ENCODE data around the gene SND1. TPM values are rescaled to one million over a fixed set of nuclear protein-coding genes. Genes with fewer than 3 reads are reported as not detected.

Gene SND1
- total RNA-seq, 3 donors from 2014 or later, result 83.5 to 131 (median 120) TPM

- H3K27ac ChIP-seq, result no peak overlapping the region
- no peak for DNase-seq (ENCODE audit: low spot score in 2 of 2)
- intact Hi-C loops (cut with DNase I; ENCODE audit: low total_unique reads), result no loop called here
- no peak overlapping the region for H3K4me3 ChIP-seq
- no peaks in the 10 kb centered on the region for H3K36me3 ChIP-seq
- H3K9me3 ChIP-seq, result peaks cover 0 to 14% of the 10 kb centered on the region in 2 donors
- TF ChIP-seq POLR2AphosphoS5 (IDR thresholded peaks at IDR 0.05) (no peak), POLR2A (IDR thresholded peaks at IDR 0.05) (no peak), CTCF (IDR thresholded peaks at IDR 0.05) (no peak)
- H3K27me3 ChIP-seq, result no peaks in the 10 kb centered on the region
- H3K4me1 ChIP-seq, result no peaks in the 10 kb centered on the region
Observed at GRCh38 chr7:128139406-128139805, 487.4 kb downstream of the SND1 start.

GRCh38 chr7:128141683-128142195, 489.7 kb downstream of the SND1 start:
- H3K36me3 ChIP-seq, result no peaks in the 10 kb centered on the region
- H3K27me3 ChIP-seq, result no peaks in the 10 kb centered on the region
- intact Hi-C loops (cut with DNase I; ENCODE audit: low total_unique reads), result no loop called here
- H3K4me3 ChIP-seq, result no peak overlapping the region
- TF ChIP-seq POLR2A (IDR thresholded peaks at IDR 0.05) (no peak), CTCF (IDR thresholded peaks at IDR 0.05) (no peak), POLR2AphosphoS5 (IDR thresholded peaks at IDR 0.05) (no peak)
- H3K27ac ChIP-seq, result no peak overlapping the region
- H3K4me1 ChIP-seq, result no peaks in the 10 kb centered on the region
- peaks cover 0 to 14% of the 10 kb centered on the region in 2 donors for H3K9me3 ChIP-seq
- DNase-seq (ENCODE audit: low spot score in 2 of 2), result no peak

Other genes with a start within 250 kb of the SND1 start
- gene GCC1, start 66.6 kb upstream of the SND1 start, total RNA-seq, result 10 to 100 TPM; 17.8 to 23.6 (median 19.0) TPM
- 100 to 1,000 TPM; 134 to 154 (median 149) TPM for gene ARF5, start 63.8 kb upstream of the SND1 start, total RNA-seq
- gene FSCN3, start 58.5 kb upstream of the SND1 start, total RNA-seq, result 1 to 10 TPM in 1 of 3 donors, under 1 TPM in 1, not detected in 1; 0.64 to 1.8 TPM
- not detected for gene PAX4, start 34.1 kb upstream of the SND1 start, total RNA-seq

All from breast epithelium (tissue), 4 donors.